Neural crest cell (in vitro differentiated cells): ENCODE results near the gene PTK6. TPM values are rescaled to one million over a fixed set of nuclear protein-coding genes. Genes with fewer than 3 reads are reported as not detected.

Source experiments
- DNase-seq: peaks from one replicate; pipeline ENCODE4 v3.0.0; 2021; ENCODE audit warnings: low read depth, mixed read lengths, low spot score
- H3K27ac Mint-ChIP-seq: one replicate; pipeline ENCODE4 v1.8.0; 2021; ENCODE audit warnings: mild to moderate bottlenecking, mixed read lengths; ENCODE audit not compliant: unreplicated experiment
- H3K27me3 Mint-ChIP-seq: 2 replicates; pipeline ENCODE4 v1.8.0; 2021; ENCODE audit warnings: low read depth, mild to moderate bottlenecking, mixed read lengths
- H3K36me3 Mint-ChIP-seq: 2 replicates; pipeline ENCODE4 v1.8.0; 2021; ENCODE audit warnings: low read depth, mild to moderate bottlenecking, mixed read lengths
- H3K4me1 Mint-ChIP-seq: 2 replicates; pipeline ENCODE4 v1.8.0; 2021; ENCODE audit warnings: mixed read lengths
- H3K4me3 Mint-ChIP-seq: one replicate; pipeline ENCODE4 v1.8.0; 2021; ENCODE audit warnings: mild to moderate bottlenecking, mixed read lengths
- H3K9me3 Mint-ChIP-seq: 2 replicates; pipeline ENCODE4 v1.8.0; 2021; ENCODE audit warnings: mixed read lengths
- total RNA-seq: library from RNA; stranded (reverse); gene quantifications from 2 replicates; pipeline ENCODE4 v1.2.1, GENCODE V29; 2021
- TF ChIP-seq, protein P1 (sequence below): fragments of 200-600 bp; sonication (generic); conservative IDR thresholded peaks from 2 replicates; pipeline ENCODE4 v1.5.0; 2021; ENCODE audit warnings: antibody characterized with exemption, mild to moderate bottlenecking

Gene PTK6
- total RNA-seq, 1 donor from 2014 or later = not detected

DNA sequence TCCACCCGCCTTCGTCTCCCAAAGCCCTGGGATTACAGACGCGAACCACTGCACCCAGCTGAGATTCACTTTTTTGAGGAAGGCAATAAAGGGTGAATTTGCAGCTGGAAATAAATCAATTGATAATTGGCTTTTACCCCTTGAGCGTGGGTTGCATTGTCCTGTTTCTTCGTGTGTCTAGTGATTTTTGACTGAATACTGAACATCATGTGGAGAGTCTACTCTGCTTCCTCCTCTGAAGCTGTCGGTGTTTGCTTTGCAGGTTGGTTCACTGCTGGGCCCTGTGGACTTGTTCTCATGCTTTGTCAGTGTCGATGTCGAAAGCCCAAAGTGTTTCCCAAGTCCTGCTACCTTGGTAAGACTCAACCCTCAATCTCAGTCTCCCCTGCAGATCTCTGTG is 32.5 kb downstream of the PTK6 start:
- peaks cover 2% of the 10 kb centered on the region for H3K36me3 Mint-ChIP-seq
- no peaks in the 10 kb centered on the region for H3K9me3 Mint-ChIP-seq
- no peak overlapping the region for H3K4me3 Mint-ChIP-seq
- H3K4me1 Mint-ChIP-seq = peaks cover 5% of the 10 kb centered on the region
- H3K27me3 Mint-ChIP-seq = peaks cover 41% of the 10 kb centered on the region
- no peak overlapping the region for H3K27ac Mint-ChIP-seq
- TF ChIP-seq, protein P1, sequence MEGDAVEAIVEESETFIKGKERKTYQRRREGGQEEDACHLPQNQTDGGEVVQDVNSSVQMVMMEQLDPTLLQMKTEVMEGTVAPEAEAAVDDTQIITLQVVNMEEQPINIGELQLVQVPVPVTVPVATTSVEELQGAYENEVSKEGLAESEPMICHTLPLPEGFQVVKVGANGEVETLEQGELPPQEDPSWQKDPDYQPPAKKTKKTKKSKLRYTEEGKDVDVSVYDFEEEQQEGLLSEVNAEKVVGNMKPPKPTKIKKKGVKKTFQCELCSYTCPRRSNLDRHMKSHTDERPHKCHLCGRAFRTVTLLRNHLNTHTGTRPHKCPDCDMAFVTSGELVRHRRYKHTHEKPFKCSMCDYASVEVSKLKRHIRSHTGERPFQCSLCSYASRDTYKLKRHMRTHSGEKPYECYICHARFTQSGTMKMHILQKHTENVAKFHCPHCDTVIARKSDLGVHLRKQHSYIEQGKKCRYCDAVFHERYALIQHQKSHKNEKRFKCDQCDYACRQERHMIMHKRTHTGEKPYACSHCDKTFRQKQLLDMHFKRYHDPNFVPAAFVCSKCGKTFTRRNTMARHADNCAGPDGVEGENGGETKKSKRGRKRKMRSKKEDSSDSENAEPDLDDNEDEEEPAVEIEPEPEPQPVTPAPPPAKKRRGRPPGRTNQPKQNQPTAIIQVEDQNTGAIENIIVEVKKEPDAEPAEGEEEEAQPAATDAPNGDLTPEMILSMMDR = no peak
- DNase-seq = no peak

DNA sequence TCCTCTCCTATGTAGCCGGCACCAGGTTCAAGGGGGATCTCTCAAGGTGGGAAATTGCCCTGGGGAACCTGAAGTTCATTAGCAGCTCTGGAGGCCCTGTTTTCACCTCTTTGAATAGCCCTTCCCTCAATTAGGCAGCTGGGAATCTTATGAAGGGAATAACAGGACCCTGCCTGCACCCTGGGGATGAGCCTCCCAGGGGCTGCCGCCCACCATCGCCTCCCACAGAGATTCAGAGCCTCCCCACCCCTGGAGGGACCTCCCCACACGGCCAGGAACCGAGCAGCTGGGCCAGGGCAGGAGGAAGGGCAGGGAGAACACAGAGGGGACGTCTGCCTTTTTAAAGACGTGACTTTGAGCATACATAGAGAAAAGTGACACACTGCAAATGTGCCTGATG is 33.7 kb downstream of the PTK6 start:
- no peak for DNase-seq
- H3K9me3 Mint-ChIP-seq = no peaks in the 10 kb centered on the region
- no peak overlapping the region for H3K27ac Mint-ChIP-seq
- no peak overlapping the region for H3K4me3 Mint-ChIP-seq
- H3K27me3 Mint-ChIP-seq = peaks cover 39% of the 10 kb centered on the region
- H3K4me1 Mint-ChIP-seq = peaks cover 5% of the 10 kb centered on the region
- peaks cover 2% of the 10 kb centered on the region for H3K36me3 Mint-ChIP-seq
- TF ChIP-seq, protein P1 = no peak

DNA sequence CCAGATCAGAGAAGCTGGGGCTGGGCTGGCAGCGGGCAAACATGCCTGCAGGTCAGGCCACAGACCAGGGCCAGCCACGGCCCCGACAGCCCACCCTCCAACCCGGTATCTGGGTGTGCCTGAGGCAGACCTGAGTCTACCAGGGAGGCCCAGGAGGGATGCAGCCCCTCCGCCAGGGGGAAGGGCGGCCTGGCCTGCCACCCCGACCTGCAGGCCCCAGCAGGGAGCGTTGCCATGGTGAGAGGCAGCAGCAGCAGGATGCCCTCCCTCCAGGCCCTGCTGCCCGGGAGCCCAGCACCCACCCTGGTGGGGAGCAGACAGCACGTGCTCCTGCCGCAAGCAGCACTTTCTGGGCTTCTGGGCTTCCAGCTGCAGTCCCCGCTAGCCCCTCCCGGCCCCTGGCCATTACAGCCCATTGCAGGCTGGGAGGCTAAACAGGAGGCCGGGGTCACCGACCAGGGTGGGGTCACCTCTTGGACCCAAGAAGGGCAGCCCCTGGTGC is 34.5 kb downstream of the PTK6 start:
- H3K9me3 Mint-ChIP-seq = no peaks in the 10 kb centered on the region
- no peak overlapping the region for H3K27ac Mint-ChIP-seq
- H3K4me3 Mint-ChIP-seq = no peak overlapping the region
- H3K27me3 Mint-ChIP-seq = peaks cover 38% of the 10 kb centered on the region
- TF ChIP-seq, protein P1 = no peak
- peaks cover 2% of the 10 kb centered on the region for H3K36me3 Mint-ChIP-seq
- DNase-seq = no peak
- peaks cover 5% of the 10 kb centered on the region for H3K4me1 Mint-ChIP-seq

DNA sequence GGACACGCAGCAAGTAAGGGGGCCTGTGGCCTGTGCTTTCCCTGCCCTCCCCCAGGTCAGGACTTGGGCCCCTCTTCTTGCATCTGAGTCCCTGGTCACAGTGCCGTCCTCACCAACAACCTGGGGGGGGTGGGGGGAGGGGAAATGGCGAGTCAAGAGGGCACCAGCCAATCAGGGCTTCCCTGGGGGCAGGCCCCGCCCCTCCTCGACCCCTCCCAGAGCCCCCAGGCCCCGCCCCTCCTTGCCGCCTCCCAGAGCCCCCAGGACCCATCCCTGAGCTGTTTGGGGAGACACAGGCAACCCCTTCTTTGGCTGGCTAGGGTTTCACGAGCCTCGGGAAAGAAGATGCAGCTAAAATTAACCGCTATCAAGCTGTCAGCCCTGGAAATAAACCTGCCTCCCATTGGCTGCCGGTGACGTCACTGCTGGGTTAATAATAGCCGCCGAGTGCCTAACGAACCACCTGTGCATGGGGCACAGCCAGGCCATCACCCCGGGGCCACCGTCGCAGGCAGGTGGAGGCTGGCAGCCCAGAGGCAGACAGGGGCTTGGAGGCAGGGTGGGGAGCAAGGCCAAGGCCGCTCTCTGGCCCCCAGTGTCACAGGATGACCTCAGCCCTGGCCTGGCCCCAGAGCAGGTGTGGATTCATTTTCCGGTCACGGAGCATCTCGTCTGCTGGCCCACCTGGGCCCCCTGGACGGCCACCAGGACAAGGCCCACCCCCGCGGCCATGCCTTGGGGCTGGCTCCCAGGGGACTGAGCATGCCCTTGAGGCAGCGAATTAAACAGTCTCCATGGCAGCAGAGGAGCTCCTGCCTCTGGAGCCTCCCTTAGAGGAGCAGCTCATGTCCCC is 35.1 kb downstream of the PTK6 start:
- Mint-ChIP-seq H3K9me3 (no peaks in the 10 kb centered on the region), H3K36me3 (peaks cover 2% of the 10 kb centered on the region), H3K4me1 (peaks cover 5% of the 10 kb centered on the region), H3K4me3 (no peak overlapping the region), H3K27me3 (peaks cover 43% of the 10 kb centered on the region), H3K27ac (no peak overlapping the region)
- TF ChIP-seq, protein P1 = no peak
- DNase-seq = no peak

DNA sequence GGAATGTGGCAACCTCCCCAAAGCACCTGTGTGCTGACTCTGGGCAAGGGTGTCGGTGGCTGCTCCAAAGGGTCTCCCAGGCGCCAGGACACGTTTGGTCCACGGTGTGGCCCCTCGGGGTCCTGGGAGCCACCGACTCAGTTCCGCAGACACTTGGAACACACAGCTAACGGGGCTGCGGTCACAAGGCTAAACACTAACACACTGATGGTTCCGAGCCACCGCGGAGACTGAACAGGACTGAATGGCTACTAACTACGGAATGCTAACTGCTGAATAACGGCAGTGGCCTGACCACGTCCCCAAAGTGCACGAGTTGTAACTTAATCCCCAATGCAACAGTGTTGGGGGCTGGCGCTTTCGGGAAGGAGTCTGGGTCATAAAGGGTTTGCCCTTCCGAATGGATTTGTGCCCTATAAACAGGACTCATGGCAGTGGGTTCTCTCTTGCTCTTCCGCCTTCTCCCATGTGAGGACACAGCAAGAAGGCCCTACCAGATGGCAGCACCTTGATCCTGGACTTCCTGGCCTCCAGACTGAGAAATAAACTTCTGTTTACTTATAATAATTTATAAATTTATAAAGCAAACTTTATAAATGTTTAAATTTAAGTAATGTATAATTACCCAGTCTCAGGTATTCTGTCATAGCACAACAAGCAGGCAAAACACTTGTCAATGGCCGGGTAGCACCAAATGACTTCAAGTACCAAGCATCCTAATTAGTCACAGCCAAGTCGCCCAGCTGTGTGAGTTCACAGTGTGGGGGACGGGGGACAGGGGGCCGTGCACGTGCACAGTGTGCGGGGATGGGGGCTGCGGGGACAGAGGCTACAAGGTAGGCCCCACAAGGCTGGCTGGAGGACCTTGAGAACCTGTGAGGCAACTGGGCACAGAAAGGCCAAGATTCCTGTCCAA is 36.0 kb downstream of the PTK6 start:
- Mint-ChIP-seq H3K9me3 (no peaks in the 10 kb centered on the region), H3K4me3 (no peak overlapping the region), H3K4me1 (peaks cover 5% of the 10 kb centered on the region), H3K36me3 (peaks cover 2% of the 10 kb centered on the region), H3K27ac (no peak overlapping the region), H3K27me3 (peaks cover 51% of the 10 kb centered on the region)
- DNase-seq = no peak
- TF ChIP-seq, protein P1 = no peak
